ENCODE measurements around the gene NR1I2. TPM values are rescaled to one million over a fixed set of nuclear protein-coding genes. Genes with fewer than 3 reads are reported as not detected.

The NR1I2 gene
- under 0.01 and 0.16 TPM in 2 replicates for total RNA-seq

DNA sequence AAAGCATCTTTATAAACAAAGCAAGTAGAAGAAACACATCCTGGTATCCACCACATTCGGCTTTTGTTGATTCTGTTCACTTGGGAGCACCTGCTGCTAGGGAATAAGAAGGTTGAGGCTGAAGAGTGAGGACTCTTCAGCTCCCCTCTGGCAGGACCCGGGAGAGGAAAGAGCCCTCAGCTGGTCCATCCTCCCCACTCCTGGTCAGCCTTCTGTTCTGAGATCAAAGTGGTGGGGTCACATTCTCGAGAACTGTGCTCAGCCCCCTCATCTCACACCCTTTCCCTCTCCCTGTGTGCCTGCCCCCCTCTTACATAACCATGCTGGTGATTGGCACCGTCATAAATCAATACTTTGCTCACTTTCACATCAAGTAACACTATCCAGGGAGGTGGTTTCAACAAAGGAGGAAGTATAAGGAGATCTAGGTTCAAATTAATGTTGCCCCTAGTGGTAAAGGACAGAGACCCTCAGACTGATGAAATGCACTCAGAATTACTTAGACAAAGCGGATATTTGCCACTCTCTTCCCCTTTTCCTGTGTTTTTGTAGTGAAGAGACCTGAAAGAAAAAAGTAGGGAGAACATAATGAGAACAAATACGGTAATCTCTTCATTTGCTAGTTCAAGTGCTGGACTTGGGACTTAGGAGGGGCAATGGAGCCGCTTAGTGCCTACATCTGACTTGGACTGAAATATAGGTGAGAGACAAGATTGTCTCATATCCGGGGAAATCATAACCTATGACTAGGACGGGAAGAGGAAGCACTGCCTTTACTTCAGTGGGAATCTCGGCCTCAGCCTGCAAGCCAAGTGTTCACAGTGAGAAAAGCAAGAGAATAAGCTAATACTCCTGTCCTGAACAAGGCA is at the start of gene NR1I2:
TSS of gene NR1I2 (plus strand) at position 772 of the 869 bp plus-strand sequence.

Other genes starting within 250 kb of the NR1I2 start
- gene CD80, start 222.5 kb upstream of the NR1I2 start, total RNA-seq: not detected in 2 replicates
- 5.4 and 8.1 TPM in 2 replicates for gene ADPRH, start 202.6 kb upstream of the NR1I2 start, total RNA-seq
- 0.16 and 3.9 TPM in 2 replicates for gene PLA1A, start 184.2 kb upstream of the NR1I2 start, total RNA-seq
- gene POPDC2, start 121.5 kb upstream of the NR1I2 start, total RNA-seq: under 0.01 TPM in 1 of 2 replicates, not detected in the other
- gene COX17, start 104.7 kb upstream of the NR1I2 start, total RNA-seq: 6.7 and 22.8 TPM in 2 replicates
- gene CFAP91, start 79.1 kb upstream of the NR1I2 start, total RNA-seq: 2.0 and 3.2 TPM in 2 replicates

All from mesangial cell (primary cell).